ENCODE results near the gene MAP3K21.

- TF ChIP-seq CTCF (IDR thresholded peaks at IDR 0.05): no peak
- TF ChIP-seq POLR2A (IDR thresholded peaks at IDR 0.05): no peak
- TF ChIP-seq POLR2AphosphoS5 (IDR thresholded peaks at IDR 0.05; ENCODE audit: insufficient read depth in 1 of 2, low read depth in 1 of 2): no peak
These were observed 39.1 kb downstream of the MAP3K21 start for GRCh38 chr1:233366575-233366974.
